Measurements from ENCODE around the gene CAPZB.
A peak's percentile ranks its signal among the peaks of the same experiment; 100 is the strongest.

The CAPZB gene

DNA sequence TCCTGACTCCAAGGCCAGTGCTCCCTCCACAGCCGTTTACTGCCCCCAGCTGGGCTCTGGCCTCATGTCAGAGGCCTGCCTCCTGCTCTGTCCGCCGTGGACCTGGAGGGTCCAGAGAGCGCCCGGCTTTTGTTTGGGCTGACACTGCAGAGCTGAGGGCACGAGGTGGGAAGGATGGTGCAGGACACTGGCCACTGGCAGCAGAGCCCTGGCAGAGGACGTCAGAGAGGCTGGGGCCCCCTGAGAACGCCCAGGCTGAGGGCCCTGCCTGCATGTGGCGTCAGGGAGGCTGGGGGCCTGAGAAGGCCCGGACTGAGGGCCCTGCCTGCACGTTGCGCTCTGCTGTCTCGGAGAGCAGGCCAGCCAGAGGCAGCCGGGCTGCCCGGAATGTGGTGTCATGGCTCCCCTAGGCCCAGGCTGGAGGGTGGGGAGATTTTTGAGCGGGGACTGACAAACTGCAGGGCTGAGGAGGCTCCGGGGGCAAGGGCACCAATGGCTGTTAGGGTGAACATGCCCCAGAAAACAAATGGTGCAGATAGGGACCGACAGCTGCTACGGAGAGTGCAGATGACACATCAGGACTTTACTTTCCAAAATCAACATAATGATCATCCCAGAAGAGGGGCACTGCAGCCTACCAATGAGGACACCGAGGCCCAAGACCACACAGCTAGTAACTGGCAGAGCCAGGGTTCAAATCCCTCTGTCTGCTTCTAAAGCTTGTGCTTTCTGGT is 141.6 kb downstream of the CAPZB start:
- no peak for DNase-seq

DNA sequence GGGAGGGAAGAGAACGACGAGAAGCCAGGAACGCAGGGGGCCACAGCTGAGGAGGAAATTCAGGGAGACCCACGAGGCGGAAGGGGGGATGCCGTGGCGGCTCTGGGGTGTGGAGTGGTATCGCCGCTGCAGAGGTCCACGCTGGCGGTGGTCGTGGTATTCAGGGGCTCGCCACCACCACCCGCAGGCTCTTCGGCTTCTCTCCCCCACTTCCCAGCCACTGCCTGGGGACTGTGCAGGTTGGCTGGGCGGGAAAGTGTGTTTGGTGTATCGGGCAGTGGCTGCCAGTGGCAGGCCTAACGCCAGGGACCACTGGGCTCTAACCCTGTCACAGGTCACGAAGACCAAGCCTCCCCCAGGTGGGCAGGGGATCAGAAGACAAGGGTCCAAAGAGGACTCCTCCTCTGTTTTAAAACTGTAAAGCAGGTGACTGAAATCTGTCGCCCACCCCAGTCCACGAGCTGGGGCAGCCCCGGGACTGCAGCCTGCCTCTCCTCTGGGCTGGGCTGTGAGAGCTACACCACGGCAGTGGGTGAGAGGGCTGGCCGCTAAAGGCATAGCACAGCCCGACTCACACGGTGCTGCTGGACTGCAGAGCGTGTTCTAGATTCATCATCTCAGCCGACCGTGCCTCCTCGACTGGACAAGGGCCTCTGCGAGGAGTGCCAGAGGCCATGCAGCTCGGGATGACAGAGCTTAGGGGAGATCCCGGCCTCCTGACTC is 142.3 kb downstream of the CAPZB start:
- DNase-seq = no peak

GRCh38 chr1:19342062-19342750 is 143.1 kb downstream of the CAPZB start:
- no peak for DNase-seq

DNA sequence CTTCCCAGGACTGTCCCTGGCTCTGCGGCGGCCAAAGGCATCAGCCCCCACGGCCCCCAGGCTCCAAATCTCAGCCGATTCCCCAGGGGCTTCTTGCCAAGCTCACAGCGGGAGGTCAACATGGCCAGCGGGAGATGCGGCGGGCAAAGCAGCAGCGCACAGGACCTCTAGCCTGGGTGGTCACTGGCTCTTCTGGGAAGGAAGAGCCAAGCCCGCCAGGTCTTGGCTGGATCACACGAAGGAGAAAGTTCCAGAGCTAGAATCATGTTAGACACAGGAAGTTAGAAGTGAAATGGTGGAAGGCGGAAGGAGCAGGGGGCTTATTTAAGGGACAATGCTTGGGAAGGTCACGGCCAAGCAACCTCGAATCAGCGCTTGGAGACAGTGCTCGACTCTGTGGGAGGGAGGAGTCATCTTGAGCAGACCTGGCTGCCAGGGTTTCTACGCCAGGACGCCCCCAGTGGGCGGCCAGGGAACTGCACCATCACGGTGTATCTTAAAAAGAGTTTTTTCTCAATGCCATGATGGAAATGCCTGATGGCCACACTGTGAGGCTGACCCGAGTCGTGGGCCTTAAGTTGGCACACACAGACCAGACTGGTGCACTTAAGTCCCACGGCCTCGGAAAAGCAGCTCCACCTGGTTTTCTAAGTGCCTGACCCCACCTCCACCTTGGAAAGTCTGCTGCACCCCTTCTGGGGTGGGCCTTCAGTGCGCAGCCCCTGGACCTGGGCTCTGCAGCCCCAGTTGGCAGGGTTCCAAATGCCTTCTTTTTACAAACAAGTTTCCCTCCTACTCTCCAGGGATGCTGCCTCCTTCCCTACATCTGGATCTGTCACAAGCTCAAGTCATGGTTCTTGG is 143.9 kb downstream of the CAPZB start:
- DNase-seq = peak; percentile 33

- no peak for DNase-seq
Observed at GRCh38 chr1:19340387-19340937, 144.9 kb downstream of the CAPZB start.

DNA sequence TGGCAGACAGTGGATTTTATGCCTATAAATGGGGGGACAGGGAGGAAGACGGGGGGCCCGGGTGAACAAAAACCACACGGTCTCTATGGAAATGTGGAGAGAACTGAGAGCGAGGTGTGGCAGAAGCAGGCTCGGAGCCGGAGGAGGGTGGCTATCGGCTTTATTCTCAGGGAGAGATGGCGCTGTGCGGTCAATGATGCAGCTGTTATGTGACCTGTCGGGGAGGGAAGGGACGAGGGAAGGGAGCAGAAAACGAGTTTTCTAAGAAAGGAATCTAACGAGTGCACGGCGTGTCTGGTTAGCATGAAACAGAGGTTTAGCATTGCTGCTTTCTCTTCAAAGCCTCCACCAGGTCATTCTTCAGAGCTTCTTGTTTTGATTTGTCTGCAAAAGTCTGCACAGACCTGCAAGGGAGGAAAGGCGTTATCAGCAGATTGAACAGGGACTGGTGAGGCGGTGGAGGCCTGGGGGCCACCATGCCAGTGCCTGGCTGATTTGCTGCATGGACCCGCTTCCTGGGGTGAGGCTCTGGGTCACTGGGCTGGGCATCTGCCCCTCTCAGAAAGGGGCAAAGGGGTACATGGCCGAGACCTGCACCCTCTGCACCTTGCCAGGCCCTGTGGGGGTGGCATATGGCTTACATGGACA is 146.0 kb downstream of the CAPZB start:
- no peak for DNase-seq

DNA sequence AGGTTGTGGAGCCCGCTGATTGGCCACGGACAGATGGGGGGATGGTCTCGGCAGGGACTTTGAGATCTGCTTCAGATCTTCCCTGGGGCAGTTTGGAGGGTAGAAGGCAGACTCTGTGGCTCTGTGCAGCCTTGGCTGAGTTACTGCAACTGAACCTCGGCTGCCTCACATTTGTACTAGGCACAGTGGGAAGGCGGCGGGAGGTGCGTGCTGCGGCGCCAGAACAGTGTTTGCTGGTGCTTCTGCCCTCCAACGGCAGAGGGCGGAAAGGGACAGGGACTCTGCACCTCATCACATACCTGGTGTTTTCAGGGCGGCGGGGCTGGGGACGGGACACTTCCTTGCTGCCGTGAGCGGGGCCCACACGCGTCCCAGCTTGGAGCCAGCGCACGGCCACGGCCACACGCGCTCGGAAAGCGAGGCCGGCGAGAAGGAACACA is 147.0 kb downstream of the CAPZB start:
- DNase-seq = no peak

DNA sequence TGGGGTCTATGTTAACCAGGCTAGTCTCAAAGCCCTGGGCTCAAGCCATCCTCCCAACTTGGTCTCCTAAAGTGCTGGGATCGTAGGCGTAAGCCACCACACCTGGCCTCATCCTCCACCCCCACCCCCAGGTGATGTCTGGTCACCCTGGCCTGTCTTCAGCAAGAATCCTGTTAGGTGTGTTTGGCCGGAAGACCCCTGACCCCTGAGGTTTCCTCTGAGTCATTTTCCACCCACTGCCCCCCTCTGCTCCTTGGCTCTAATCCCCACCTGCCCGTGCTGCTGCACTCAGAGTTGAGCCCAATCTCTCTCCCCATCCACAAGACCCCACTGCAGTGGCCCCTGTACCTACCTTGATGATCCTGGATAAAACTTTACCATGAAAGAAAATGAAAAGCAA is 148.1 kb downstream of the CAPZB start:
- DNase-seq = no peak

- no peak for DNase-seq
Observed at GRCh38 chr1:19336543-19336942, 148.8 kb downstream of the CAPZB start.

DNA sequence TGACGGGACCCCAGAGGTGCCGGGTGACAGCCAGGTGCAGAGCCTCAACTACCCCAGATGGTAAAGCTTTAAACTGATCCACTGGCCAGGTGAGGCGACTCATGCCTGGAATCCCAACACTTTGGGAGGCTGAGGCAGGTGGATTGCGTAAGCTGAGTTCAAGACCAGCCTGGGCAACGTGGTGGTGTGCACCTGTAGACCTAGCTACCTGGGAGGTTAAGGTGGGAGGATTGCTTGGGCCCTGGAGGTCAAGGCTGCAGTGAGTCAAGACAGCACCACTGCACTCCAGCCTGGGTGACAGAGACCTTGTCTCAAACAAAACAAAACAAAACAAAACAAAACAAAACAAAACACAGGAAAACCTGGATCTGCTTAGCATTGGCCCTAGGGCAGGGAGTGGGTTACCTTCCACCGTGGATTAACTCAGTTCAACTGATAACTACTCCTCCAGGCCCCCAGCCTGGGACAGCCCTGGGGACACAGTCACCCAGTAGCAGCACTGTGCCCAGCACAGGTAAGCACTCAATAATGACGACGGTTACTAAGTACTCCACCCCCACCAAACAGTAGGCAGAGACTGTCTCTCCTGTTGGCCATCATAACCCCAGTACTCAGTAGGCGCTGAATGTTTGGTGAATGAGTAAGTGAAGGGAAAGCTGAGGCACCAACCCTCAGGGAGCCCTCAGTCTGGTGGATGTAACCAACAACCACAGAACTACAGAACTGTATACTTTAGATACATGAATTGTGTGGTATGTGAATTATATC is 151.6 kb downstream of the CAPZB start:
- DNase-seq = no peak

- DNase-seq = no peak
Observed at GRCh38 chr1:19332832-19333231, 152.5 kb downstream of the CAPZB start.

- DNase-seq = no peak
Observed at GRCh38 chr1:19331262-19331878, 154.0 kb downstream of the CAPZB start.

DNA sequence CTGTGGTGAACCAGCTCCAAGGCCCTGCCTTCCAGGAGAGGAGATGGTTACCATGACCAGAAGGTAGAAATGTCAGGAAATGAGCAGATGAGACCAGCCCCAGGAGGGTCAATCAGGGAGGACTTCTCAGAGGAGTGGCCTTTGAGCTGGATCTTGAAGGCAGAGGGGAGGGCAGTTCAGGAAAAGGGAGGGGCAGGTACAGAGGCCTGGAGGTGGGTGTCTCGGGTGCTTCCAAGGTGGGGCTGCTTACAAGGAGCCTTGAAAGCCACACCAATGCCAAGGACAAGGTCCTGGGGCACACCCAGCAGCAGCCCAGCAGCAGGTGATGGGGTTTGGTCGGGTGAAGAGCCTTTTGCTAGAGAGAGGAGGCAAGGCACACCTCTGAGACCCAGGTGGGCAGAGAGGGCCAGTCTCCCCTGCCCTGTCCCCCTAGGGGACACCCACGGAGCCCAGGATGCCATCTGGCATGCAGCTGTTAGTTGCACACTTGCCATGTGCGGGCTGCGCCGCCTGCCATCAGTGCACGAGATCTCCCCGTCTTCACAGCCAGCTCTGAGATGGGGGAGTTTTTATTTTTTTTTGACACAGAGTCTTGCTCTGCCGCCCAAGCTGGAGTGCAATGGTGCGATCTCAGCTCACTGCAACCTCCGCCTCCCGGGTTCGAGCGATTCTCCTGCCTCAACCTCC is 154.7 kb downstream of the CAPZB start:
- DNase-seq = no peak

- DNase-seq = no peak
Observed at GRCh38 chr1:19329611-19330010, 155.7 kb downstream of the CAPZB start.

GRCh38 chr1:19329188-19329587 is 156.2 kb downstream of the CAPZB start:
- no peak for DNase-seq

GRCh38 chr1:19328486-19328885 is 156.9 kb downstream of the CAPZB start:
- no peak for DNase-seq

DNA sequence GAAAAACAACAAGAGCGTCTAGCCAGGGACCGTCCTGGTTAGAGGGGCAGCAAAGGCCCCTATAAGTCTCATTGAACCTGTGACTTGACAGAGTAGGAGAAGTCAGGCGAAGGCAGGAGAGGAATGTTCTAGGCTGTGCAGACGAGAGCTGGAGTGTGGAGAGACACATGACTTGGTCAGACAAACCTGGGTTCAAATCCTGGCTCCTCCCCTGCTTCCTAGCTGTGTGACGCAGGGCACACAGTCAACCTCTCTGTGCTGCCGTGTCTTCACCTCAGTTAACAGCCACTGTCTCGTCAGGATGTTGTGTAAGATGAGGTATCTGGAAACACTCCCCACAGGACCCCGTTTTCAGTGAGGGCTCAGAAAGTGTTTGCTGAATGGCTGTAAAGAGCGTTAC is 157.6 kb downstream of the CAPZB start:
- no peak for DNase-seq

- no peak for DNase-seq
Observed at GRCh38 chr1:19327301-19327700, 158.0 kb downstream of the CAPZB start.

GRCh38 chr1:19326748-19327065 is 158.6 kb downstream of the CAPZB start:
- DNase-seq = no peak

Measured in NCI-H146 (cell line).